Body of pancreas (tissue), 4 donors: Measurements from ENCODE around the gene MFAP5.

ENCODE experiments used
- POLR2A ChIP-seq, 3 donors: fragments of 450-650 bp; IDR thresholded peaks; one replicate each; pipeline ENCODE4 v1.6.1; 2016; ENCODE audit warnings: antibody characterized with exemption in 3 of 3, mild to moderate bottlenecking in 2 of 3
- TF ChIP-seq, protein P1 (sequence below), 7 experiments: fragments of 450-650 bp in 4 of 7; fragments of 200-600 bp in 3 of 7; sonication (generic) in 3 of 7; IDR thresholded peaks; one replicate each; pipeline ENCODE4 v1.5.1; 2016 to 2019; ENCODE audit warnings: antibody characterized with exemption in 7 of 7

DNA sequence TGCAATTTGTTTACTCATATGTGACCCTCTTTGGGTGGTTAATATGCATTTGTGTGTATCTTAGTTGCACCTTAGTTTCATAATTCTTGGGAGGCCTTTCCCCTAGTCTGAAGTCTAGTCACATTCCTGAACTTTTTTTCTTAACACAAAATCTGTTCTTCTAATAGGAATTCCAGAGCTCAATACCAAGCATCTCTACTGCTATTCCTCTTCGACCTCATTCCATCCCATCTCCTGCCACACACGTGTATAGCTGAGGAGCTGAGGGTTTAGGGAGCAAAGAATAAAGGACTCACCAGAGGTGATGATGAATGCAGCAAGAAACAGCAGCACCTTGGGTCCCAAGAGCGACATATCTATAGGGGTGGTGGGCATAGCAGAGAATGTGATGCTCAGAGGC is 875 bp downstream of the MFAP5 start:
- TF ChIP-seq, protein P1, sequence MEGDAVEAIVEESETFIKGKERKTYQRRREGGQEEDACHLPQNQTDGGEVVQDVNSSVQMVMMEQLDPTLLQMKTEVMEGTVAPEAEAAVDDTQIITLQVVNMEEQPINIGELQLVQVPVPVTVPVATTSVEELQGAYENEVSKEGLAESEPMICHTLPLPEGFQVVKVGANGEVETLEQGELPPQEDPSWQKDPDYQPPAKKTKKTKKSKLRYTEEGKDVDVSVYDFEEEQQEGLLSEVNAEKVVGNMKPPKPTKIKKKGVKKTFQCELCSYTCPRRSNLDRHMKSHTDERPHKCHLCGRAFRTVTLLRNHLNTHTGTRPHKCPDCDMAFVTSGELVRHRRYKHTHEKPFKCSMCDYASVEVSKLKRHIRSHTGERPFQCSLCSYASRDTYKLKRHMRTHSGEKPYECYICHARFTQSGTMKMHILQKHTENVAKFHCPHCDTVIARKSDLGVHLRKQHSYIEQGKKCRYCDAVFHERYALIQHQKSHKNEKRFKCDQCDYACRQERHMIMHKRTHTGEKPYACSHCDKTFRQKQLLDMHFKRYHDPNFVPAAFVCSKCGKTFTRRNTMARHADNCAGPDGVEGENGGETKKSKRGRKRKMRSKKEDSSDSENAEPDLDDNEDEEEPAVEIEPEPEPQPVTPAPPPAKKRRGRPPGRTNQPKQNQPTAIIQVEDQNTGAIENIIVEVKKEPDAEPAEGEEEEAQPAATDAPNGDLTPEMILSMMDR (IDR thresholded peaks at IDR 0.05), result no peak
- no peak for TF ChIP-seq POLR2A (IDR thresholded peaks at IDR 0.05)
